HCEC 1CT (cell line): ENCODE data around the gene USP31.
A peak's percentile ranks its signal among the peaks of the same experiment; 100 is the strongest.

ENCODE experiments used
- DNase-seq: peaks from one replicate; pipeline ENCODE4 v3.0.0-alpha.2; 2017

USP31 gene

GRCh38 chr16:23149267-23149992 lies at the start of gene USP31:
Gene USP31 (minus strand): TSS chr16:23149452. CDS start chr16:23149270, 182 bp downstream.
- peak; percentile 97 for DNase-seq

- no peak for DNase-seq
These were observed 47.3 kb upstream of the USP31 start for GRCh38 chr16:23196539-23196938.

GRCh38 chr16:23195366-23195978 lies 46.2 kb upstream of the USP31 start:
- DNase-seq: no peak

- DNase-seq: no peak
These were observed 45.4 kb upstream of the USP31 start for GRCh38 chr16:23194497-23195221.

- no peak for DNase-seq
These were observed 39.7 kb upstream of the USP31 start for GRCh38 chr16:23188911-23189310.

- no peak for DNase-seq
These were observed 38.1 kb upstream of the USP31 start for GRCh38 chr16:23187341-23187740.

GRCh38 chr16:23186171-23186570 lies 36.9 kb upstream of the USP31 start:
- DNase-seq: no peak

- DNase-seq: no peak
These were observed 36.4 kb upstream of the USP31 start for GRCh38 chr16:23185656-23186055.

- no peak for DNase-seq
These were observed 34.3 kb upstream of the USP31 start for GRCh38 chr16:23183543-23183862.

- DNase-seq: no peak
These were observed 33.7 kb upstream of the USP31 start, which contains the start of gene SCNN1G for GRCh38 chr16:23182679-23183542. Gene SCNN1G (plus strand): TSS chr16:23182745. CDS start chr16:23186272, 3,527 bp downstream.

- DNase-seq: no peak
These were observed 33.0 kb upstream of the USP31 start for GRCh38 chr16:23182206-23182678.

- no peak for DNase-seq
These were observed 32.3 kb upstream of the USP31 start for GRCh38 chr16:23181506-23181905.

GRCh38 chr16:23175651-23176050 lies 26.4 kb upstream of the USP31 start:
- DNase-seq: no peak

- DNase-seq: no peak
These were observed 25.4 kb upstream of the USP31 start for GRCh38 chr16:23174622-23175021.

- no peak for DNase-seq
These were observed 23.7 kb upstream of the USP31 start for GRCh38 chr16:23172994-23173393.

GRCh38 chr16:23172583-23172982 lies 23.3 kb upstream of the USP31 start:
- DNase-seq: no peak

- no peak for DNase-seq
These were observed 15.5 kb upstream of the USP31 start for GRCh38 chr16:23164736-23165135.

- no peak for DNase-seq
These were observed 14.7 kb upstream of the USP31 start for GRCh38 chr16:23163921-23164320.

- no peak for DNase-seq
These were observed 11.3 kb upstream of the USP31 start for GRCh38 chr16:23160574-23160973.

GRCh38 chr16:23160082-23160481 lies 10.8 kb upstream of the USP31 start:
- no peak for DNase-seq

- no peak for DNase-seq
These were observed 8.9 kb upstream of the USP31 start for GRCh38 chr16:23158114-23158513.

GRCh38 chr16:23156946-23157460 lies 7.8 kb upstream of the USP31 start:
- no peak for DNase-seq

GRCh38 chr16:23156110-23156509 lies 6.9 kb upstream of the USP31 start:
- DNase-seq: no peak
